HG02840 (cell line): ENCODE results near the gene HTT-AS.

Experiments
- ATAC-seq: cut with Tn5 transposase; IDR thresholded peaks from one replicate; pipeline ENCODE4 v1.9.1; 2021; ENCODE audit warnings: mild to moderate bottlenecking, moderate library complexity, moderate number of reproducible peaks; ENCODE audit not compliant: unreplicated experiment, low FRiP score

HTT-AS gene

GRCh38 chr4:3034231-3034630 lies 40.1 kb downstream of the HTT-AS start:
- no peak for ATAC-seq

GRCh38 chr4:3031357-3032082 lies 42.8 kb downstream of the HTT-AS start:
- no peak for ATAC-seq

GRCh38 chr4:3030566-3031356 lies 43.6 kb downstream of the HTT-AS start:
- no peak for ATAC-seq

GRCh38 chr4:3029464-3029863 lies 44.9 kb downstream of the HTT-AS start:
- no peak for ATAC-seq

GRCh38 chr4:3026540-3026939 lies 47.8 kb downstream of the HTT-AS start:
- no peak for ATAC-seq

- ATAC-seq: no peak
Measured at GRCh38 chr4:3025881-3026280, 48.5 kb downstream of the HTT-AS start.

GRCh38 chr4:3022651-3023050 lies 51.7 kb downstream of the HTT-AS start:
- no peak for ATAC-seq

GRCh38 chr4:3022112-3022511 lies 52.2 kb downstream of the HTT-AS start:
- no peak for ATAC-seq

GRCh38 chr4:3021627-3022026 lies 52.7 kb downstream of the HTT-AS start:
- no peak for ATAC-seq

GRCh38 chr4:3021127-3021526 lies 53.2 kb downstream of the HTT-AS start:
- ATAC-seq: no peak

GRCh38 chr4:3019145-3019846 lies 55.0 kb downstream of the HTT-AS start:
- no peak for ATAC-seq

- ATAC-seq: no peak
Measured at GRCh38 chr4:3017504-3017903, 56.8 kb downstream of the HTT-AS start.

- ATAC-seq: no peak
Measured at GRCh38 chr4:3016961-3017360, 57.4 kb downstream of the HTT-AS start.

- ATAC-seq: peak; percentile 55
Measured at GRCh38 chr4:3013839-3014350, 60.4 kb downstream of the HTT-AS start.
